Kidney epithelial cell (primary cell): Measurements from ENCODE around the gene CYP2S1. TPM values are rescaled to one million over a fixed set of nuclear protein-coding genes. Genes with fewer than 3 reads are reported as not detected.
"Not testable (repeated sequence)": the region's sequence is repeated elsewhere in the genome, so short reads cannot be mapped to it uniquely, and the experiment has no call there.

Source experiments
- DNase-seq: peaks from one replicate; pipeline ENCODE4 v3.0.0-alpha.2; 2010; ENCODE audit warnings: low read depth
- H3K27me3 ChIP-seq: 2 replicates; pipeline ENCODE4 v1.6.0; 2011; ENCODE audit warnings: low read length; ENCODE audit not compliant: control insufficient read depth, insufficient read depth
- H3K36me3 ChIP-seq: 2 replicates; pipeline ENCODE4 v1.5.1; 2011; ENCODE audit warnings: low read length; ENCODE audit not compliant: control insufficient read depth, insufficient read depth
- H3K4me3 ChIP-seq: 2 replicates; pipeline ENCODE4 v1.5.1; 2011; ENCODE audit warnings: low read depth, mild to moderate bottlenecking, control low read depth, low read length
- total RNA-seq: library from RNA; depleted of rRNA; stranded (reverse); fragments of >200 nt; gene quantifications from 2 replicates; pipeline ENCODE4 v1.2.3, GENCODE V29; 2015
- TF ChIP-seq, protein P1 (sequence below): IDR thresholded peaks from 2 replicates; pipeline ENCODE4 v1.5.1; 2011; ENCODE audit warnings: mild to moderate bottlenecking, moderate library complexity, low read length, control low read depth, inconsistent platforms; ENCODE audit not compliant: insufficient read depth, poor library complexity, severe bottlenecking

The CYP2S1 gene
- 3.1 and 4.9 TPM in 2 replicates for total RNA-seq

DNA sequence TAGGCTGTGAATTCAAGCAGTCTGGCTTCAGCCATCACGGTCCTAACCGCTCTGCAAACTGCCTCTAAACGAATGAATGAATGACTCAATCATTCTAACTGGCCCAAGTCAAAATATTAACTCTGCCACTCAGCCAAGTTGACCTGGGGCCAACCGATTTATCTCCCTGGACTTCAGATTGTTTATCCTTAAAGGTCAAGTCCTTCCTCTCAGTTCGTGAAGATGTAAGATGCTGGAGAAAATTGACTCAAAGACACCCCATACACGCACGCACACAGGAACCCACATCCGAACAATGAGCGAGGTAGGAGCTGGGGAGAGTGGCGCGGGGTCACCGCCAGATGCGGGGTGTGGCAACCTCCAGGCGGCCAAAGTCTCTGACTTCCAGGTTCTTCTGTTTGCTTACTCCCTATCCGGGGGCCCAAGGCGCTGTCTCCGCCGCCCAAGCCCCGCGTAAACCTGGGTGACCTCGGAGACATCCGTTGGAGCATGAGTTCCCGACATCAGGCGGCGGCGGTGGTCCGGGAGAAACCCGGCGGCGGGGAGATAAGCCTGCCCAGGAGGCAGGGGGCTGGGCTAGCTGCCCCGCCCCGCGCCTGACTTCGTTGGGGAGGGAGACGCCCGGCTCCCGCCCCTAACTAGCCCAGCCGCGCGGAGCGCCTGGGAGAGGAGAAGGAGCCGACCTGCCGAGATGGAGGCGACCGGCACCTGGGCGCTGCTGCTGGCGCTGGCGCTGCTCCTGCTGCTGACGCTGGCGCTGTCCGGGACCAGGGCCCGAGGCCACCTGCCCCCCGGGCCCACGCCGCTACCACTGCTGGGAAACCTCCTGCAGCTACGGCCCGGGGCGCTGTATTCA is at the start of gene CYP2S1:
Gene CYP2S1, plus strand, starts transcription at position 646 of the 856 bp plus-strand sequence. Its CDS starts 46 bp downstream, at position 692.
- TF ChIP-seq, protein P1, sequence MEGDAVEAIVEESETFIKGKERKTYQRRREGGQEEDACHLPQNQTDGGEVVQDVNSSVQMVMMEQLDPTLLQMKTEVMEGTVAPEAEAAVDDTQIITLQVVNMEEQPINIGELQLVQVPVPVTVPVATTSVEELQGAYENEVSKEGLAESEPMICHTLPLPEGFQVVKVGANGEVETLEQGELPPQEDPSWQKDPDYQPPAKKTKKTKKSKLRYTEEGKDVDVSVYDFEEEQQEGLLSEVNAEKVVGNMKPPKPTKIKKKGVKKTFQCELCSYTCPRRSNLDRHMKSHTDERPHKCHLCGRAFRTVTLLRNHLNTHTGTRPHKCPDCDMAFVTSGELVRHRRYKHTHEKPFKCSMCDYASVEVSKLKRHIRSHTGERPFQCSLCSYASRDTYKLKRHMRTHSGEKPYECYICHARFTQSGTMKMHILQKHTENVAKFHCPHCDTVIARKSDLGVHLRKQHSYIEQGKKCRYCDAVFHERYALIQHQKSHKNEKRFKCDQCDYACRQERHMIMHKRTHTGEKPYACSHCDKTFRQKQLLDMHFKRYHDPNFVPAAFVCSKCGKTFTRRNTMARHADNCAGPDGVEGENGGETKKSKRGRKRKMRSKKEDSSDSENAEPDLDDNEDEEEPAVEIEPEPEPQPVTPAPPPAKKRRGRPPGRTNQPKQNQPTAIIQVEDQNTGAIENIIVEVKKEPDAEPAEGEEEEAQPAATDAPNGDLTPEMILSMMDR = no peak
- Histone ChIP-seq H3K27me3 (no peaks in the 10 kb centered on the region), H3K4me3 (peak within 1 kb of the TSS; percentile 38), H3K36me3 (no peaks in the 10 kb centered on the region)
- no peak for DNase-seq

- H3K36me3 ChIP-seq = no peaks in the 10 kb centered on the region
- no peaks in the 10 kb centered on the region for H3K27me3 ChIP-seq
- peak; percentile 26 for DNase-seq
- TF ChIP-seq, protein P1 = peak; percentile 72
- no peak overlapping the region for H3K4me3 ChIP-seq
These were observed 48.6 kb upstream of the CYP2S1 start for GRCh38 chr19:41144403-41144802.

DNA sequence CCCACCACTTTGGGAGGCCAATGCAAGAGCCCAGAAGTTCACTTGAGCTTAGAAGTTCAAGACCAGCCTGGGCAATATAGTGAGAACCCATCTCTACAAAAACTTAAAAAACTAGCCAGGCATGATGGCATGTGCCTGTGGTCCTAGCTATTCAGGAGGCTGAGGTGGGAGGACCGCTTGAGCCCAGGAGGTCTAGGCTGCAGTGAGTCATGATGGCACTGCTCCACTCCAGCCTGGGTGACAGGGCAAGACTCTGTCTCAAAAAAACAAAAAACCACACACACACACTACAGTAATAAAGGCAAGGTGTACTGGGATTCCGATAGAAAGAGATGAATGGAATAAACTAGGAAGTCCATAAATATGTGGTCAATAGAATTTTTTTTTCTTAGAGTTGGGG is 43.2 kb upstream of the CYP2S1 start:
- Histone ChIP-seq H3K36me3 (no peaks in the 10 kb centered on the region), H3K4me3 (no peak overlapping the region), H3K27me3 (no peaks in the 10 kb centered on the region)
- TF ChIP-seq, protein P1 = no peak
- no peak for DNase-seq

DNA sequence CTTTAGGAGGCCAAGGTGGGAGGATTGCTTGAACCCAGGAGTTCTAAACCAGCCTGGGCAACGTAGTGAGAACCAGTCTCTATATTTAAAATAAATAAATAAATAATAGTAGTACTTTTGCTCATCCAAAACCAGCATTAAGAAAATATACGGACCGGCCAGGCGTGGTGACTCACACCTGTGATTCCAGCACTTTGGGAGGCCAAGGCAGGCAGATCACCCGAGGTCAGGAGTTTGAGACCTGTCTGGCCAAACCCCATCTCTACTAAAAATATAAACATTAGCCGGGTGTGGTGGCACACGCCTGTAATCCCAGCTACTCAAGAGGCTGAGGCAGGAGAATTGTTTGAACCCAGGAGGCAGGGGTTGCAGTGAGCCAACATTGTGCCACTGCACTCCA is 42.0 kb upstream of the CYP2S1 start:
- not testable (repeated sequence) for H3K27me3 ChIP-seq, DNase-seq, H3K4me3 ChIP-seq, H3K36me3 ChIP-seq

DNA sequence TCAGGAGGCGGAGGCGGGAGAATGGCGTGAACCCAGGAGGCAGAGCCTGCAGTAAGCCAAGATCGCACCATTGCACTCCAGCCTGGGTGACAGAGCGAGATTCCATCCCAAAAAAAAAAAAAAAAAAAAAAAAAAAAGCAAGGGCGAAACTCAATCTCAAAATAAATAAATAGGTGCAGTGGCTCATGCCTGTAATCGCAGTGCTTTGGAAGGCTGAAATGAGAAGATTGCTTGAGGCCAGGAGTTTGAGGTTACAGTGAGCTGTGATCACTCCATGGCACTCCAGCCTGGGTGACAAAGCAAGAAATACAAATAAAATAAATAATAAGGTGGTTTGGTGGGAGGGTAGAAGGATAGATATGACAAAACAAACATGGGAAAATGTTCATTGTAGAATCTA is 39.0 kb upstream of the CYP2S1 start:
- no peak for DNase-seq
- Histone ChIP-seq H3K27me3 (no peaks in the 10 kb centered on the region), H3K36me3 (no peaks in the 10 kb centered on the region), H3K4me3 (no peak overlapping the region)
- TF ChIP-seq, protein P1 = no peak

- no peak for DNase-seq
- Histone ChIP-seq H3K4me3 (no peak overlapping the region), H3K27me3 (no peaks in the 10 kb centered on the region), H3K36me3 (no peaks in the 10 kb centered on the region)
- TF ChIP-seq, protein P1 = no peak
These were observed 36.8 kb upstream of the CYP2S1 start for GRCh38 chr19:41156207-41156606.
